Measurements from ENCODE around the gene KCNA3. TPM values are rescaled to one million over a fixed set of nuclear protein-coding genes. Genes with fewer than 3 reads are reported as not detected.

Gene KCNA3
- total RNA-seq, 1 experiment from 2014 or later = not detected

DNA sequence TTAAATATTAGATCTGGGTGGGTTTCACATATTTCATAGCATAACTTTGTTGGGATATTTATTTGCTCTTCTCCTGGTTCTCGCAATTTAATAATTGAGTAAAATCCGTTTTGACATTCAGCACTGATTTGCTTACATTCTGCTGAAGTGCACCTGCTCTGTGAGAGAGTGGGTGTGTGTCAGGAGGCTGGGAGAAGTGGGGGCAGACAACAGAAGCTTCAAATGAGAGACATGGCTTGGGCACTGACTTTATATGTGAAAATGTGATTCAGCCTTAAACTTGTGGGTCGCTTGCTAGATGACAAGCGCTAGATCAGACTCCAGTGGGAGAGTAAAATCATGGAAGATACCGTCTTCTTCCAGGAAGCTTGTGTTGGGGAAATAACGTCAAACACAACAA lies 36.2 kb downstream of the KCNA3 start:
- Histone ChIP-seq H3K27ac (no peak overlapping the region), H3K4me3 (no peak overlapping the region), H3K36me3 (no peaks in the 10 kb centered on the region), H3K27me3 (0 out of 2 replicates have a peak, but pooled peaks cover 5% of the 10 kb centered on the region), H3K4me1 (no peaks in the 10 kb centered on the region), H3K9me3 (replicated peaks) (no peaks in the 10 kb centered on the region)
- no peak for DNase-seq

GRCh38 chr1:110638058-110638457 lies 36.7 kb downstream of the KCNA3 start:
- Histone ChIP-seq H3K9me3 (replicated peaks) (no peaks in the 10 kb centered on the region), H3K4me1 (no peaks in the 10 kb centered on the region), H3K27ac (no peak overlapping the region), H3K4me3 (no peak overlapping the region), H3K36me3 (no peaks in the 10 kb centered on the region), H3K27me3 (0 out of 2 replicates have a peak, but pooled peaks cover 5% of the 10 kb centered on the region)
- DNase-seq = no peak

- H3K4me1 ChIP-seq = no peaks in the 10 kb centered on the region
- no peaks in the 10 kb centered on the region for H3K9me3 ChIP-seq (replicated peaks)
- no peak for DNase-seq
- H3K27me3 ChIP-seq = 0 out of 2 replicates have a peak, but pooled peaks cover 5% of the 10 kb centered on the region
- no peaks in the 10 kb centered on the region for H3K36me3 ChIP-seq
- no peak overlapping the region for H3K27ac ChIP-seq
- H3K4me3 ChIP-seq = no peak overlapping the region
Measured at GRCh38 chr1:110637475-110637874, 37.3 kb downstream of the KCNA3 start.

DNA sequence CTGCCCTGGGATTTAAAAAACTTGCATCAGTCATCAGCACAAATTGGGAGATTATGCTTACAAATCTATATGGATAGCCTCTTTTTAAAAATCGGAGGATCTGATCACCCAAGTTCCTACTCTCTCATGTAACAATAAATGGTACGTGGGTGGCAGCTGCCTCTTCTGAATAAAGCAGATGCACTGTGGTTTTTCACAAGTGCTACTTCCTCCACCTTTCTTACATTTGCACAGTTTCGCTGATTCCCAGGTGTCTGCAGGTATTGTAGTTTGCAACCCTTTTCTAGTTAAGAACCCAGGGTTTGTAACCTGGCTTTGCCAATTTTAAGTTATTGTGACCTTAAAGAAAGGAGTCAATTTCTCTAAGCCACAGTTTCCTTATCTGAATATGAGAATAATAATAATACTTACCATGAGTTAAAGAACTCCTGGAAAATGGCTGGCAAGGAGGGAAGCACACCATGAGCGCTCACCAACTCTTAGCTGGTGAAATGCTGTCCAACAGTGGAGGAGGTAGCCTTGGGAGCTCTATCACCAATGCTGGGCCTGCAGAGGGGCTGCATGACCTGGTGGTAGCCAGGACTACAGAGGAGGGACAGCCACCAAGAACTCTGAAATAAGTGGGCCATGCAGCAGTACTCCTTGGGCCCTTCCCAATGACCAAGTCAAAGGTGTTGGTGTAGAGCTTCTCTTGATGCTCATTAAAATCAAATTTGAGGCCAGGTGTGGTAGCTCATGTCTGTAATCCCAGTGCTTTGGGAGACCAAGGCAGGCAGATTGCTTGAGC lies 38.4 kb downstream of the KCNA3 start:
- 0 out of 2 replicates have a peak, but pooled peaks cover under 1% of the 10 kb centered on the region for H3K27me3 ChIP-seq
- no peak overlapping the region for H3K4me3 ChIP-seq
- H3K27ac ChIP-seq = no peak overlapping the region
- no peaks in the 10 kb centered on the region for H3K36me3 ChIP-seq
- H3K4me1 ChIP-seq = no peaks in the 10 kb centered on the region
- no peak for DNase-seq
- no peaks in the 10 kb centered on the region for H3K9me3 ChIP-seq (replicated peaks)

GRCh38 chr1:110635434-110635833 lies 39.3 kb downstream of the KCNA3 start:
- Histone ChIP-seq H3K36me3 (no peaks in the 10 kb centered on the region), H3K27ac (no peak overlapping the region), H3K27me3 (no peaks in the 10 kb centered on the region), H3K9me3 (replicated peaks) (no peaks in the 10 kb centered on the region), H3K4me1 (no peaks in the 10 kb centered on the region), H3K4me3 (no peak overlapping the region)
- DNase-seq = no peak

DNA sequence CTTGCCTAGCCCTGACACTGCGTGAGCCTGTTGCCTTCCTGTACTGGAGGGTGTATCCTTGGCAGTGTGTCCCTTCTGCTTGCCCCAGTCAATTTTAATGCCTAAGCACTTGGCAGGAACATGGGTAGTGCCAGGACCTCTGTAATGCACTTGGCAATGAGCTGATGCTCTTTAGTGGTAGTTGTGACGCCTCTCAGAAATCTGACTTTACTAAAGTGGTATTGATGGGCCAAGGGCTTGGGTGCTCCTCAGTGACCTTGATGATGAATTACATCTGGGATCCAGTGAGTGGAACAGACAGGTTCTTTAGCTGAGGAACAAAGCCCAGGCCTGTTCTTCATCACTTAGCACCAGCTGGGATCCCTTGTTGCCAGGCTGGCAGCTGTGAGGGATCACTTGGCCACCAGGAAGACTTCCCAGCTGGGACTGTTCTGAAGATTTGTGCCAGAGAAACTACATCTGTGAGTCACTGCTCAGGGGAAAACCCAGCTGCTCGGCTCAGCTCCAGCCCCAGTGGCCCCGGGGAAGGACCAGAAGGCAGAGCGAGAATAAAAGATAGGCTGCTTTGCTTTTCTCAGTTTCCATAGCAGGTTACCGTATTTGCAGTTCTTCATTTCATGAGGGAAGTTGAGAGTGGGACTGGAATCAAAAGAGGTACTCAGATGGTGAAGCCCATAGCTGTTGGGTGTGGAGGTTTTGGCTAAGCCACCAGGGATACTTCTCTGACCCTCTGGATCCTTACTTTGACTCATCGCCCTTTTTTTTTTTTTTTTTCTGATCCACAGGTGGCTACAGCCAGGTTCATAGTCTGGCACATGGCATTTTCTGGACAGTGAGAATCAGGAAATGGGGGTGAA lies 40.1 kb downstream of the KCNA3 start:
- Histone ChIP-seq H3K9me3 (replicated peaks) (no peaks in the 10 kb centered on the region), H3K27me3 (no peaks in the 10 kb centered on the region), H3K4me3 (no peak overlapping the region), H3K36me3 (no peaks in the 10 kb centered on the region), H3K27ac (no peak overlapping the region), H3K4me1 (no peaks in the 10 kb centered on the region)
- peak; percentile 16 to 32 for DNase-seq

GRCh38 chr1:110634086-110634454 lies 40.7 kb downstream of the KCNA3 start:
- no peak overlapping the region for H3K27ac ChIP-seq
- no peaks in the 10 kb centered on the region for H3K4me1 ChIP-seq
- no peaks in the 10 kb centered on the region for H3K36me3 ChIP-seq
- DNase-seq = no peak
- no peaks in the 10 kb centered on the region for H3K27me3 ChIP-seq
- H3K4me3 ChIP-seq = no peak overlapping the region
- no peaks in the 10 kb centered on the region for H3K9me3 ChIP-seq (replicated peaks)

DNA sequence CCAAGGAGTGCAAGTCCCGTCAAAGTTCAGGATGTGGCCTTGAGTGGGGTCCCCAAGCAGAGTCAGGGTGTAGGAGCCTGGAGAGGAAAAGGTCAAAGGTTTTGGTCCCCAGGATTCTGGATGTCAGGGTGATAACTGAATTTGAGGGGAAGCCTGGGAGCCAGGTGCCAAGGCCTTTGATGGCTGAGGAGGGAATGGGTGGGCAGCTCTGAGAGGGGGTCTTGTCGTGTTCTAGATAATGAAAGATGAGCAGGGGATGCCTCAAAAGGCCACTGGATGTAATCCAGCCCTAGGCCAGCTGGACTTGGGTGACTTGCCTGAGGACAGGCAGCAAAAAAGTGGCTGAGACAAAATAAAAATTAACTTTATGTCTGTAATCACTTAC lies 41.1 kb downstream of the KCNA3 start:
- Histone ChIP-seq H3K4me1 (no peaks in the 10 kb centered on the region), H3K9me3 (replicated peaks) (no peaks in the 10 kb centered on the region), H3K27ac (no peak overlapping the region), H3K36me3 (no peaks in the 10 kb centered on the region), H3K4me3 (no peak overlapping the region), H3K27me3 (no peaks in the 10 kb centered on the region)
- DNase-seq = no peak

GRCh38 chr1:110631836-110632620 lies 42.7 kb downstream of the KCNA3 start:
- H3K4me1 ChIP-seq = no peaks in the 10 kb centered on the region
- no peaks in the 10 kb centered on the region for H3K36me3 ChIP-seq
- no peaks in the 10 kb centered on the region for H3K27me3 ChIP-seq
- H3K27ac ChIP-seq = no peak overlapping the region
- no peak overlapping the region for H3K4me3 ChIP-seq
- H3K9me3 ChIP-seq (replicated peaks) = no peaks in the 10 kb centered on the region
- DNase-seq = no peak

GRCh38 chr1:110630839-110631663 lies 43.7 kb downstream of the KCNA3 start:
- no peak overlapping the region for H3K27ac ChIP-seq
- peak; percentile 57 to 75 for DNase-seq

DNA sequence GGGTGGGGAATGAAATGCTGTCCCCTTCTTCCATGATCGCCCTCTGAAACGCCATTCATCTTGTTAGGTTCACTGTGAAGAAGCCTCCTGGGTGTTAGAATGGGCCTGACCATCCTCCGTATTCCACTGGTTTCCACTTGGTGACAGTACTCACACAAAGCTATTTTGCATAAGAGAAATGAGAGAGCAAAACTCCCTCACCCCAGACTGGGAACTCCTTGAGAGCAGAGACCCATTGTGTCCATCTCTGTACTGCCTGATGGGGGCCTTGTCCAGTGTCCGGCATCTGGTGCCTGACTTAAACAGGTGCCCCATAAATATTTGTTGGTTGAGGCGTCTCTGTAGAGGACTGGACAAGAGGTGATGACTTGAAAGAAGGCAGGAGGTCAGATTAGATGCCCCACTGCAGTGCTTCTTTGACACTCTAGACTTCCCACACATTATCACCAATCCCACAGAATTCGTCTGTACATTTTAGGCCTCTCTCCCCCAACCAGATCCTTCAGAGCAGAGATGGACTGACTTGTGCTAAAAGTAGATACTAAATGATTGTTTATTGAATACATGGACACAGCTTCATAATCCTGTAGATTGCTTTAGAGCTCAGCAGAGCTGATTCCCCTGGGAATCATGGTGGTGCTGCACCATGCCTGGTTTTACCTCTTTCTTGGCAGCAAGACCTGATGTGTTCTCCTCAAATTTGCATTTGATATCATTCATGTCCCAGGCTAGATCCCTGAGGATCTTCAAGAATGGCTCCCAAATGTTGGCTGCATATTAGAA lies 46.2 kb downstream of the KCNA3 start:
- no peaks in the 10 kb centered on the region for H3K27me3 ChIP-seq
- no peaks in the 10 kb centered on the region for H3K9me3 ChIP-seq (replicated peaks)
- no peaks in the 10 kb centered on the region for H3K4me1 ChIP-seq
- no peak for DNase-seq
- no peak overlapping the region for H3K27ac ChIP-seq
- no peaks in the 10 kb centered on the region for H3K36me3 ChIP-seq
- no peak overlapping the region for H3K4me3 ChIP-seq

More at GRCh38 chr1:110630839-110631663, 43.7 kb downstream of the KCNA3 start:
- Histone ChIP-seq H3K27me3 (no peaks in the 10 kb centered on the region), H3K4me3 (no peak overlapping the region), H3K36me3 (no peaks in the 10 kb centered on the region), H3K9me3 (replicated peaks) (no peaks in the 10 kb centered on the region), H3K4me1 (no peaks in the 10 kb centered on the region)

- Histone ChIP-seq H3K4me3 (no peak overlapping the region), H3K27ac (no peak overlapping the region), H3K9me3 (replicated peaks) (no peaks in the 10 kb centered on the region), H3K36me3 (no peaks in the 10 kb centered on the region), H3K4me1 (no peaks in the 10 kb centered on the region), H3K27me3 (no peaks in the 10 kb centered on the region; the same call in 1 of the 2 replicates)
- DNase-seq = no peak
Measured at GRCh38 chr1:110627764-110628163, 47.0 kb downstream of the KCNA3 start.

DNA sequence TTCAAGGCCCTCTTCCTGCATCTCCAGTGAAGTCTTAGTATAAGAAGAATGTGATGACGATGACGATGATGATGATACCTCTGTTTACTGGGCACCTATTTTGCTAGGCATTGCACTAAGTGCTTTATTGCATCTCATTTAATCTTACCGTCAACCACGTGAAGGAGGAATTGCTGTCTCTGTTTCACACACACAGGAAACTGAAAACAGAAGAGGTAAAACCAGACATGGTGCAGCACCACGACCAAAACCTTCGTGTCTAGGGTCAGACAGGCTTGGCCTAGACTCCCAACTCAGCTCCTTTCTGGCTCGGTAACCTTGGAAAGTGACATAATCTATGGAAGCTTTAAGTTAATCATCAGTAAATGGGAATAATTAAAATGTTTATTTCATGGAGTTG lies 47.9 kb downstream of the KCNA3 start:
- no peak overlapping the region for H3K27ac ChIP-seq
- H3K4me1 ChIP-seq = no peaks in the 10 kb centered on the region
- H3K36me3 ChIP-seq = no peaks in the 10 kb centered on the region
- no peaks in the 10 kb centered on the region for H3K9me3 ChIP-seq (replicated peaks)
- no peak overlapping the region for H3K4me3 ChIP-seq
- no peak for DNase-seq
- H3K27me3 ChIP-seq = no peaks in the 10 kb centered on the region; the same call in 1 of the 2 replicates

Measured in SJCRH30 (cell line).